A673 (cell line): ENCODE data around the gene TMEM125.

ENCODE experiments used
- EZH2 ChIP-seq: fragments of 200-600 bp; sonication (generic); IDR thresholded peaks from 2 replicates; pipeline ENCODE4 v1.6.1; 2017; ENCODE audit warnings: borderline replicate concordance, low read depth, mild to moderate bottlenecking, mixed read lengths, antibody characterized with exemption, low read length; ENCODE audit not compliant: poor library complexity, severe bottlenecking
- TF ChIP-seq, protein P1 (sequence below): fragments of 300-800, 200-600 bp; sonication (generic); conservative IDR thresholded peaks from 2 replicates; pipeline ENCODE4 v1.5.1; 2017; ENCODE audit warnings: low read depth, mild to moderate bottlenecking, antibody characterized with exemption, low read length, moderate library complexity, mixed read lengths

- TF ChIP-seq, protein P1, sequence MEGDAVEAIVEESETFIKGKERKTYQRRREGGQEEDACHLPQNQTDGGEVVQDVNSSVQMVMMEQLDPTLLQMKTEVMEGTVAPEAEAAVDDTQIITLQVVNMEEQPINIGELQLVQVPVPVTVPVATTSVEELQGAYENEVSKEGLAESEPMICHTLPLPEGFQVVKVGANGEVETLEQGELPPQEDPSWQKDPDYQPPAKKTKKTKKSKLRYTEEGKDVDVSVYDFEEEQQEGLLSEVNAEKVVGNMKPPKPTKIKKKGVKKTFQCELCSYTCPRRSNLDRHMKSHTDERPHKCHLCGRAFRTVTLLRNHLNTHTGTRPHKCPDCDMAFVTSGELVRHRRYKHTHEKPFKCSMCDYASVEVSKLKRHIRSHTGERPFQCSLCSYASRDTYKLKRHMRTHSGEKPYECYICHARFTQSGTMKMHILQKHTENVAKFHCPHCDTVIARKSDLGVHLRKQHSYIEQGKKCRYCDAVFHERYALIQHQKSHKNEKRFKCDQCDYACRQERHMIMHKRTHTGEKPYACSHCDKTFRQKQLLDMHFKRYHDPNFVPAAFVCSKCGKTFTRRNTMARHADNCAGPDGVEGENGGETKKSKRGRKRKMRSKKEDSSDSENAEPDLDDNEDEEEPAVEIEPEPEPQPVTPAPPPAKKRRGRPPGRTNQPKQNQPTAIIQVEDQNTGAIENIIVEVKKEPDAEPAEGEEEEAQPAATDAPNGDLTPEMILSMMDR: no peak
- TF ChIP-seq EZH2: no peak
These were observed 37.3 kb upstream of the TMEM125 start for GRCh38 chr1:43232482-43232881.
